ENCODE measurements around the gene ACAA2.
"Not testable (repeated sequence)": the region's sequence is repeated elsewhere in the genome, so short reads cannot be mapped to it uniquely, and the experiment has no call there.

The ACAA2 gene

DNA sequence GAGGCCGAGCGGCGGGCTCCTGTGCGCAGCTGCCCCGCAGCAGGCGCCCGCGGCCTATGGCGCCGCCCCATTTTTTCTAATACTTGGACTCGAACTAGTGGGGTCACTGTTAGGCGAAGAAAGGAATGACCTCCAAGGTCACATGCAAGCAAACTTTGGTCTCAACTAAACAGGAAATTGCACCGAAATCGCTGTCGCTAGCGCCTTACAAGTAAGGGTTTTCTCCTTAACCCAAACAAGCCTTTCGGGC is 339 bp downstream of the ACAA2 start:
- DNase-seq, result peak in 27 of 56 donors; percentile 3 to 60 (median 40)

- DNase-seq, result peak in 2 of 56 donors; percentile 4 to 22
Measured at GRCh38 chr18:49812286-49813068, 856 bp downstream of the ACAA2 start.

- no peak for DNase-seq
Measured at GRCh38 chr18:49811151-49811938, 2.0 kb downstream of the ACAA2 start.

- not testable (repeated sequence) for DNase-seq
Measured at GRCh38 chr18:49808553-49809191, 4.7 kb downstream of the ACAA2 start.

DNA sequence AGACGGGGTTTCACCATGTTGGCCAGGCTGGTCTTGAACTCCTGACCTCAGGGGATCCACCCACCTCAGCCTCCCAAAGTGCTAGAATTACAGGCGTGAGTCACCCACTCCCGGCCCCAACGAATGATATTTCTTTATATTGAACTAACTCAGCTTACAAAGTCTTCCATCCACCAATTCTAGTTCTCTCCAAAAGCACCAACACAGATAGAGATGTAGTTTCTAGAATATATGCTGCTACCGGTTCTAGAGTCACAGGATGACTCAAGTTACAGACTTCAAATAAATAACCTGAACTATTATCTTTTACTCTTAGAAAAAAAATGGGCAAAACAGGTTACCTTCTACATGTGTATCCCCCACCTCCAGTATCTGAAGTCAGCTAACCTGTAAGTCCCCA is 9.2 kb downstream of the ACAA2 start:
- DNase-seq, result no peak

DNA sequence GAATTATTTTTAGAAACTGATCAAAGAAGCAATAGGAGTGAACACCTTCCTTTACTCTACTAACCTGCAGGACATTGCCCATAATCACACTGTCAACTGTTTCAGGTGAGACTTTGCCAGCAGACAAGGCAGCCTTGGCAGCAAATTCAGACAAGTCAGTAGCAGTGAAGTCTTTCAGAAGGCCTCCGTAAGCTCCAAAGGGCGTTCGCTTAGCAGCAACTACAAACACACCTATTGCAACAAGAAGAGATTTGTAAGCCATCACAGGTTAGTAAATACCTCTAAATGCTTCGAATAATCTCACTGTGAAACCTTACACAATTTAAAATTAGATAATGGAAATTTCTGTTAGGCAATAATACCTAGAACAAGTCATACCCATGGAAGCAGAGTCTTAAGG is 10.7 kb downstream of the ACAA2 start:
- no peak for DNase-seq

DNA sequence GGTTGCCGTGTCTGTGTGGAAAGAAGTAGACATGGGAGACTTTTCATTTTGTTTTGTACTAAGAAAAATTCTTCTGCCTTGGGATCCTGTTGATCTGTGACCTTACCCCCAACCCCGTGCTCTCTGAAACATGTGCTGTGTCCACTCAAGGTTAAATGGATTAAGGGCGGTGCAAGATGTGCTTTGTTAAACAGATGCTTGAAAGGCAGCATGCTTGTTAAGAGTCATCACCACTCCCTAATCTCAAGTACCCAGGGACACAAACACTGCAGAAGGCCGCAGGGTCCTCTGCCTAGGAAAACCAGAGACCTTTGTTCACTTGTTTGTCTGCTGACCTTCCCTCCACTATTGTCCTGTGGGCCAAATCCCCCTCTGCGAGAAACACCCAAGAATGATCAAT is 12.8 kb downstream of the ACAA2 start:
- not testable (repeated sequence) for DNase-seq

GRCh38 chr18:49799806-49800205 is 13.5 kb downstream of the ACAA2 start:
- not testable (repeated sequence) for DNase-seq

GRCh38 chr18:49798001-49798400 is 15.3 kb downstream of the ACAA2 start:
- no peak for DNase-seq

DNA sequence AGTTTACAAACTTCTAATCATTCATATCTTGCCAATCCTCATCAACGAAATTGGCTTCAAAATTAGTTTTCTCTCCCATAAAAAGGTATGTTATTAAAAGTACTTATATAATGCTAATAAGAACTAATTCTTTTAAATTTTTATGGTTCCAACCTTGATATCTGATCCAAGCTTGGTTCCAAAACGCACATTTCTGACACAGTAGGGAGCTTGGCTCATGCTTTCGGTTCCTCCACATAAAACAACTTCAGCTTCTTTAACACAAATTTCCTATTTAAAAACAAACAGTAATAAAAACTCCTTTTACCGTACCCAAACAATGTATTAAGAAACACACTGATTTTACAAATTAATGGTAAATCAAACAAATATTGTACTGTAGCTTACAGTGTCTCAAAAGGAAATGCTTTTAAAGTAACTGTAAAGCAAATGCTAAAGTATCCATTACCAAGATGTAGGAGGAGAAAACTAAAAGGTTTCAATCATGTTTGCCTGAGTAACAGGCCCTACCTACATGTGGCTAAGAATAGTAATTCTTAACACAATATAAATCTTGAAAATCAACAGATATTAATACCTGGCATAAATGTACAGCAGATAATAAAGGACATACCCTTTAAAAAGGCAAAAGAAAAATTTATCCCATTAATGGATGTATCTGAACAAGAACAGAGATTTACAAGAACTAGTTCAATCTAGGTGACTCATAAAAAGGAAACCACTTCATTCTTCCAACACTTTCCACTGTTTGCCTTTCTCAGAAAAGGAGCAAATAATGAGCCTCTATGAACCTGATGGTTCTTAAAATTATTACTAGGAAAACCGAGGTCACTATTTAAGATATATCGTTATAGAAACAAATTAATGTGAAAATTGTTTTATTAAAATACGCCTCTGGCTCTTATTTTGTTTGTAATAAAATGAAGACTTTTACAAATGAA is 17.5 kb downstream of the ACAA2 start:
- no peak for DNase-seq

DNA sequence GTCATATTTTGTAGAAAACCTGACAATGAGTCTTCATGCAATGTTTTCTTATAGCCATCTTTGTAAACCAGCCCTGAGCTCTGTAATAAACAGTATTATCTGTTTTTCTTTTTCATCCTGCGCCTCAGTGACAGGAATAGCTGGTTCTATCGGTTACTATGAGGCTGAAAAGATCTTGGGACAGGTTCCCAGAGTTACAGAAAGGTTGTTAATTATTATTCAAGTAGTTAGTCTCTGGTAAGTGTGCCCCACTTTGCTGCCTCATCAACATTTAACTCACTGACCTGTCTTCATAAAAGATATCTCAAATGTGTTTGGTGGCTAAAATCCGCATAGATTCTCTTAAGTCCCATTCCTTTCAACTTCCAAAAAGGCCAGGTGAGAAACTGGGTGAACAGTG is 18.6 kb downstream of the ACAA2 start:
- no peak for DNase-seq

GRCh38 chr18:49789560-49790134 is 23.7 kb downstream of the ACAA2 start:
- not testable (repeated sequence) for DNase-seq

DNA sequence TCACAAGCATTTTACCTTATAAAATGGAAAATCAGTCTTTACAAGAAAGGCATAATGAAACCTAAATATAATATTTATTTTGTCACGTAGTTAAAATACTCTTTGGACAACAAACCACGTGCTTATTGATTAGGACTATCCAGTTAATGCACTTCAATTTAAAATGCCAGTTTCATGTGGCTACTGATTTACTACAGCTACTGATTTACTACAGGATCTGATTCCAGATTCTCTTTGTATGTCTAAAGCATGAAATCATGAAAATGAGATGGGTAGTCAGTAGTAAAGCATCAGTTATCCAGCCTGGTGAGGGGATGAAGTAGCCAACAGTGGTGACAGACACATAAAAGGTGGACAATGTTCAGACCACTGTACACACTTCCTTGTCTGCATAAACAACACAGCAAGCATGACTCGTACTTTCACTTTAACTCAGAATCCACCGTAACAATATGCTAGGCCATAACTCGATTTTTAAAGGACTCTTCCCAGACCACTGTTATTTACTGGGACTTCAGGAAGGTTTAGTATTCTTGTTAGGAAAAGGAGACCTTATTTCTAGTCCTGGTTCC is 24.9 kb downstream of the ACAA2 start:
- DNase-seq, result no peak

- DNase-seq, result no peak
Measured at GRCh38 chr18:49786019-49786720, 27.2 kb downstream of the ACAA2 start.

GRCh38 chr18:49784427-49785185 is 28.7 kb downstream of the ACAA2 start:
- DNase-seq, result no peak

DNA sequence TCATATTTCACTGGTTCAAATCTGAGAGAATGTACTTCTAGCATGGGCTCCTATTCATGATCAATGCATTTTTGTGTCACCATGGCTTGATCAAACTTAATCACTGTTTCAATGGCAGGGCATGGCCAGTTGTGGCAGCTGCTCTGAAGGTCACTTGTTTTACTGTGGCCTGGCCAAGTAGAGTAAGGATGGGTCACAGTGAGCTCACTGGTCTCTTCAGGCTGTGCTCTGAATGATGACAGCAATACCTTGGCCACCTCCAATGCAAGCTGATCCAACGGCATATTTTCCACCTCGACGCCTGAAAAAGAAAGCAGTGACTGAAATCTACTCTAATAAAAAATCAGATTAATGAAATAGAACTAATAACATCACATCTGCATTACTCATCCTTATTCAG is 29.7 kb downstream of the ACAA2 start:
- DNase-seq, result not testable (repeated sequence)

DNA sequence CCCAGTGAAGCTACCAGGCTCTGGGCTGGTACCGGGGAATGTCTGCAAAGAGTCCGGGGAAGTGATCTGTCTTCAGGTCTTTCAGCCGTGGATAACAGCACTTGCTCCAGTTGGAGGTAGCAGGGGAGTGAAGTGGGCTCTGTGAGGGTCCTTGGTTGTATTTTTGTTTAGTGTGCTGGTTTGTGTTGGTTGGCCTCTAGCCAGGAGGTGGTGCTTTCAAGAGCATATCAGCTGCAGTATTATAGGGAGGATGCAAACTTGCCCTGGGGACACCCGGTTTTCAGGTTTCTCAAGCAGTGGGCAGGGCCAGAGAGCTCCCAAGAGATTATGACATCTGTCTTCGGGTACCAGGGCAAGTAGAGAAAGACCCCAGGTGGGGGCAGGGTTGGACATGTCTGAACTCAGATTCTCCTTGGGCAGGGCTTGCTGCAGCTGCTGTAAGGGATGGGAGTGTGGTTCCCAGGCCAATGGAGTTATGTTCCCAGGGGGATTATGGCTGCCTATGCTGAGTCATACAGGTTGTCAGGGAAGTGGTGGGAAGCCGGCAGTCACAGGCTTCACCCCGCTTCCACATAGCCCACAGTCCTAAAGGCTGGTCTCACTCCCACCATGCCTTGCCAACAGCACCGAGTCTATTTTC is 34.4 kb downstream of the ACAA2 start:
- DNase-seq, result no peak

- DNase-seq, result no peak
Measured at GRCh38 chr18:49769047-49769728, 44.1 kb downstream of the ACAA2 start.
